GM13977 (cell line): ENCODE measurements around the gene PANX3.

ENCODE experiments used
- DNase-seq: peaks from one replicate; pipeline ENCODE4 v3.0.0; 2012; ENCODE audit warnings: low spot score
- in situ Hi-C: fragments of 300-500 bp; cut with MboI; formaldehyde crosslinking; loops from one replicate; pipeline ENCODE4 v1.12.0; 2022; ENCODE audit warnings: low sequenced_read_pairs, low pct_unique_long_range_greater_than_20kb, mixed read lengths, inconsistent platforms; ENCODE audit not compliant: unreplicated experiment
- TF ChIP-seq, protein P1 (sequence below): IDR thresholded peaks from 2 replicates; pipeline ENCODE4 v1.5.1; 2012; ENCODE audit warnings: mild to moderate bottlenecking, control low read depth; ENCODE audit not compliant: insufficient read depth; ENCODE audit errors: extremely low read depth, missing control alignments

Gene PANX3

GRCh38 chr11:124662106-124662505 is 50.9 kb downstream of the PANX3 start:
- TF ChIP-seq, protein P1, sequence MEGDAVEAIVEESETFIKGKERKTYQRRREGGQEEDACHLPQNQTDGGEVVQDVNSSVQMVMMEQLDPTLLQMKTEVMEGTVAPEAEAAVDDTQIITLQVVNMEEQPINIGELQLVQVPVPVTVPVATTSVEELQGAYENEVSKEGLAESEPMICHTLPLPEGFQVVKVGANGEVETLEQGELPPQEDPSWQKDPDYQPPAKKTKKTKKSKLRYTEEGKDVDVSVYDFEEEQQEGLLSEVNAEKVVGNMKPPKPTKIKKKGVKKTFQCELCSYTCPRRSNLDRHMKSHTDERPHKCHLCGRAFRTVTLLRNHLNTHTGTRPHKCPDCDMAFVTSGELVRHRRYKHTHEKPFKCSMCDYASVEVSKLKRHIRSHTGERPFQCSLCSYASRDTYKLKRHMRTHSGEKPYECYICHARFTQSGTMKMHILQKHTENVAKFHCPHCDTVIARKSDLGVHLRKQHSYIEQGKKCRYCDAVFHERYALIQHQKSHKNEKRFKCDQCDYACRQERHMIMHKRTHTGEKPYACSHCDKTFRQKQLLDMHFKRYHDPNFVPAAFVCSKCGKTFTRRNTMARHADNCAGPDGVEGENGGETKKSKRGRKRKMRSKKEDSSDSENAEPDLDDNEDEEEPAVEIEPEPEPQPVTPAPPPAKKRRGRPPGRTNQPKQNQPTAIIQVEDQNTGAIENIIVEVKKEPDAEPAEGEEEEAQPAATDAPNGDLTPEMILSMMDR = no peak
- in situ Hi-C loops = loop anchor here (25.0 kb wide), 1 partner anchor 175 kb away; no protein-coding TSS in a partner anchor
- DNase-seq = no peak

- in situ Hi-C loops = loop anchor here (25.0 kb wide), 1 partner anchor 173 kb away; no protein-coding TSS in a partner anchor
- no peak for DNase-seq
- TF ChIP-seq, protein P1 = no peak
Observed at GRCh38 chr11:124663861-124664260, 52.6 kb downstream of the PANX3 start.

GRCh38 chr11:124667601-124668000 is 56.4 kb downstream of the PANX3 start:
- DNase-seq = no peak
- in situ Hi-C loops = loop anchor here (25.0 kb wide), 1 partner anchor 170 kb away; no protein-coding TSS in a partner anchor
- TF ChIP-seq, protein P1 = no peak

DNA sequence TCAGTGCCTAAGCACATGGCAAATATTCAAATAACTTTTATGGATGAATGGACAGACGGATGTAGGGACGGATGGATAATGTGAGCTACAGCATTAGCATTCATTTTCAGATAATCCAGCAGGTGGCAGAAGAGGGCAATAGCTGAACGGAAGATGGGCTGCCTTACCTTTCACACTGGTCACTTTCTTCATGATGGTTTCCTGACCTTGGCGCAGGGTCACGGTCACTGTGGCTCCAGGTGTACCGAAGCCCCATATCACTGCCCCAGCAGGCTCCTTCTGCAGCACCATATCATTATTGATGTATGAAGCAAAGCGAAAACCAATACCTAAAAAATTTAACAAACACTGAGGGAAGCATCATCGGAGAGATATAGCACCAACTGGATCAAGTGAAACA is 58.0 kb downstream of the PANX3 start:
- TF ChIP-seq, protein P1 = peak; percentile 78
- in situ Hi-C loops = loop anchor here (25.0 kb wide), 1 partner anchor 168 kb away; no protein-coding TSS in a partner anchor
- peak; percentile 69 for DNase-seq
